Hematopoietic multipotent progenitor cell treated with erythropoietin and hydrocortisone succinate and interleukin-3 and kit ligand, for 6 days (in vitro differentiated cells): ENCODE results near the gene SEC14L1.
A peak's percentile ranks its signal among the peaks of the same experiment; 100 is the strongest.
"Not testable (repeated sequence)": the region's sequence is repeated elsewhere in the genome, so short reads cannot be mapped to it uniquely, and the experiment has no call there.

ENCODE experiments used
- DNase-seq: peaks from one replicate; pipeline ENCODE4 v3.0.0-alpha.2; 2015

SEC14L1 gene

GRCh38 chr17:77142689-77143088 is 1.9 kb downstream of the SEC14L1 start:
- no peak for DNase-seq

- DNase-seq, result no peak
Observed at GRCh38 chr17:77143306-77143705, 2.5 kb downstream of the SEC14L1 start.

GRCh38 chr17:77144227-77144626 is 3.5 kb downstream of the SEC14L1 start:
- no peak for DNase-seq

- no peak for DNase-seq
Observed at GRCh38 chr17:77145224-77145611, 4.4 kb downstream of the SEC14L1 start.

DNA sequence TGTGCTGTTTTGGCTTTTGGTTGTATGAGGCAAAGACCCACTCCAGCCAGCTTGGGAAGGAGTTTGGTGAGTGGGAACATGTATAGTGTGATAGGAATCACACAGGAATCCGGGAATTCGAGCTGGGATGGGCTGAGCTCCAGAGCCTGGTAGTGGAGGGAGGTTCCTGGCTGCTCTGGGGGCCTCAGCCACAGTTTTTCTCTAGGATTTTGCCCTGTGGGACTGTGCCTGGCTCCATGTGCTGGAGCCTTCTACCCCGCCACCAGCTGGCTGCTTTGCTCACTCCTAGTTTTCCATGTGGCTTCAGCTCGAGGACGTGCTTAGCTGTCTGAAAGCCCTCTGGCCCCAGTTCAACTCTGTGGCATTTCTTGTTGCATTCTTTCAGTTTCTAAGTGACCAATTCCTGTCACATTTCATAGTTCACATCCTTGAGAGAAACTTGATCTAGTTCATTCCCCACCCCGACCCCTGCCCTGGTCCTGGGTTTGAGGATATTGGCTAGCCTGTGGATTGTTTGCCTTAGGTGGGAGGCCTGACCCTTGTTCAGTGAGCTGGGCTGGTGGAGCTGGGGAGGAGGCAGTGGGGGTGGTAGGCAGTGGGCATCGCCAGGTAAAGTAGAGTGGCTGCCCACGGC is 5.0 kb downstream of the SEC14L1 start:
- no peak for DNase-seq

GRCh38 chr17:77146246-77146632 is 5.5 kb downstream of the SEC14L1 start:
- DNase-seq, result no peak

DNA sequence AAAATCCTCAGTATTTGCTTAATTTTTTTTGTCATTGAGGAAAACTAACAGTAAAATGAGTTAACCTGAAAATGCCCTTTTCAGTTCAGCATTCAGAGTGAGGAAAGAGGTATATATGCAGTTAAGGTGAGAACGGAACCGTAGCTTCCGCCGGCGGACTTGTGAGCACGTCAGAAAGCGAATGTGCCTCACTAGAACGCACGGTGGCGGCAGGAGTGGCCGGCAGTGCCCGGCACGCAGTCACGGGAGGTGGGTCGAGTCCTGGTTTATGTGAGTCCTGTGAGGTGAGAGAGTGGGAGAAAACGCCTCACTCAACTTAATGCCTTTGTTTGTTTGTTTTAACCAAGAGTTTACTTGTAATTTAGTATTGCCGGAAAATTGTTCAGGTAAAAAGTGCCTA is 6.1 kb downstream of the SEC14L1 start:
- no peak for DNase-seq

DNA sequence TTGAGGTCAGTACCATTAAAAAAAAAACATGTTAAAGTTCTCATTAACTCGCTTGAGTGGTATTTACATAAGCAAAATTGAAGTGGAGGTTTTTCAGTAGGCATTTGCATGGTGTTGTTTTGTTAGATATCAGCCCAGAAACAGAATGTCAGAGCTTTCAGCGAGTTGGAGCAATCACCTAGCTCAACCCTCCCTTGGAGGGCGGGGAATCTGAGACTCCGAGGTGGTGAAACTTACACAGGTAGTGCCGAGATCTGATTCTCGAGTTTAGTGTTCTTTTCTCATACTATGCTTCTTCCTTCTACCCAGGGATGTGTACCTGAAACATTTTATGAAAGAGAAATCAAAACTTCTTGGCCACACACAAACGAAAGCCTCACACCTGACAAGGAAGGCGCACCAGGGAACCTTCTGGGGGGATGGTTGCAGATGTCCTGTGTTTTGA is 6.6 kb downstream of the SEC14L1 start:
- DNase-seq, result no peak

DNA sequence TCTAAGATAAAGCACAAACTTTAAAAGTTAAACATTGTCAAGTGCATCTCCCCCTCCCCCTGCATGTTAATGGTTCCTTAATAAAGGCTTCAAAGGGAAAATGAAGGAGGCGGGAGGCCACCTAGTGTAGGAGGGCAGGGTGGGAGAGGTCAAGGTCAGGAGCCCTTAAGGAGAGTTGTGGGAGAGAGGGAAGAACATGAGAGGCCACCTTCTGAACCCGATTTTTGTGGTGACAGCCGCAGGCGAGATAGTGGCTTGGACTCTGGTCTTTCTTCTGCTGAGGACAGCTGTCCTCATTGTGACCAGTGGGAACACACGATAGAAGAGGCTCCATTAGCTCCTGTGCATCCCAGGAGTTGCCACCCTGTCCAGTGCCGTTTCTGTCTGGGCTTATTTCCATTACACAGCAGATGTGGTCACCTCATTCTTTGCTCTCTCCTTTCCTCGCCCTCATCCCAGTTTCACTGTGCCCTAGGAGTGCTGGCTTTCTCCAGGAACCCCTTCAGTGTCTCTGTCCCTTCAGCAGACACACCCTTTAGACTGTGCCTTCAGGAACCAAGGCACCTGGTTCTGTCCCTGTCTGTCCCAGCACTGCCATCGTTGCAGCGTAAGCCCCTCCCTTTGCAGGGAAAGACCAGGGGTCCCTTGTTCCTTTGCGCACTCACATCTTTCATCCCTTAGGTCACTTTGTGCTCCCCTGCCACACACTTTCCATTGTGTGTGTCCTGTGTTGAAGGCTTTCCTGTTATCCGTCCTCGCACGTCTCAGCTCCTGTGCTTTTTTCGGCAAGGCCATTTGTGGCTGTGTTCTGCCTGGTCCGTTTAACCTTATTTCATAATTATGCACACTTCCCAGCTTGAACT is 7.5 kb downstream of the SEC14L1 start:
- no peak for DNase-seq

GRCh38 chr17:77148940-77149510 is 8.3 kb downstream of the SEC14L1 start:
- DNase-seq, result no peak

DNA sequence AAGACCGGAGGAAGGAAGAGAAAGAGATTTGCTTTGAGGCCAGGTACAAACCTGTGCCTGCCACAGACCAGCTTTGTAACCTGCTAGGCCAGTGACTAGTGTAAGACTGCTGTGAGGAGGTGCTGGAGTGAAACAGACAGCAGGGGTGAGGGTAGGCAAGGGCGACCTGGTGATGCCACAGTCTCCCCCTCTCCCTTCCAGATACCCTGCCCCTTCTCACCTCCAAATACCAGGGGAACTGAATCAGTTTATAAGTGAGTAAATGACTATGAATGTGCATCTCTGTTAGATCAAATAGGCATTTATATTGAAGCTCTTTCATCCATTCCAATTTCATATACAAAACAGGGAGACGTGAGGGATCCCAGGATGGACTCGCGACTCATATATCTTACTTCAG is 9.4 kb downstream of the SEC14L1 start:
- no peak for DNase-seq

- DNase-seq, result no peak
Observed at GRCh38 chr17:77151186-77151585, 10.4 kb downstream of the SEC14L1 start.

DNA sequence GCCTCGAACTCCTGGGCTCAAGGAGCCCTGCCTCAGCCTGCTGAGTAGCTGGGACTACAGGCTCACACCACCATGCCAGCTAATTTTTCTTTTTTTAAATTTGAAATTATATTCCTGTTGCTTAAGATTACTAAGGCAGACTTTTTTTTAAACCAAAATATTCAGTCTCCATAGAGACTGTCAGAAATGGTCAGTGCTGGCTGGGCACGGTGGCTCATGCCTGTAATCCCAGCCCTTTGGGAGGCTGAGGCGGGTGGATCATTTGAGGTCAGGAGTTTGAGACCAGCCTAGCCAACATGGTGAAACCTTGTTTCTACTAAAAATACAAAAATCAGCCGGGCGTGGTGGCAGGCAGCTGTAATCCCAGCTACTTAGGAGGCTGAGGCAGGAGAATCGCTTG is 11.3 kb downstream of the SEC14L1 start:
- not testable (repeated sequence) for DNase-seq

DNA sequence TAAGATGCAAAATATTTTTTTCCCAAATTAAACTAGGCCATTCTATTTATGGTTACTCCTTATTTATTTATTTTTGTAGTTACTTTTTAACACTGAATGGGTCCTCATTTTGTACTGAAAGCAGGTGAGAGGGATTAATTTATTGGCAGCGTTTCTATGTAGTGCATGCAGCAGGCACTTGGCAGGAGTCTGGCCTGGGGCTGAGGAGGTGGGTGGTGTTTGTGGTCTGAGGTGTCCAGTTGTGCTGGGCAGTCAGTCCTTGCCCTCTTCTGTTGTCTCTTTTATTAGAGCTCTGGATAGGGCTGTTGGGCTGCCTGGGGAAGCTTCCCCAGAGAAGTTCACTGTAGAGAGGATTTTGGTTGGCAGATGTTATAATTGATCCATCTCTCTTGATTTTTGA is 12.7 kb downstream of the SEC14L1 start:
- no peak for DNase-seq

- DNase-seq, result peak; percentile 20
Observed at GRCh38 chr17:77153999-77154586, 13.3 kb downstream of the SEC14L1 start.

GRCh38 chr17:77155125-77155524 is 14.4 kb downstream of the SEC14L1 start:
- no peak for DNase-seq

GRCh38 chr17:77157766-77158165 is 17.0 kb downstream of the SEC14L1 start:
- not testable (repeated sequence) for DNase-seq

DNA sequence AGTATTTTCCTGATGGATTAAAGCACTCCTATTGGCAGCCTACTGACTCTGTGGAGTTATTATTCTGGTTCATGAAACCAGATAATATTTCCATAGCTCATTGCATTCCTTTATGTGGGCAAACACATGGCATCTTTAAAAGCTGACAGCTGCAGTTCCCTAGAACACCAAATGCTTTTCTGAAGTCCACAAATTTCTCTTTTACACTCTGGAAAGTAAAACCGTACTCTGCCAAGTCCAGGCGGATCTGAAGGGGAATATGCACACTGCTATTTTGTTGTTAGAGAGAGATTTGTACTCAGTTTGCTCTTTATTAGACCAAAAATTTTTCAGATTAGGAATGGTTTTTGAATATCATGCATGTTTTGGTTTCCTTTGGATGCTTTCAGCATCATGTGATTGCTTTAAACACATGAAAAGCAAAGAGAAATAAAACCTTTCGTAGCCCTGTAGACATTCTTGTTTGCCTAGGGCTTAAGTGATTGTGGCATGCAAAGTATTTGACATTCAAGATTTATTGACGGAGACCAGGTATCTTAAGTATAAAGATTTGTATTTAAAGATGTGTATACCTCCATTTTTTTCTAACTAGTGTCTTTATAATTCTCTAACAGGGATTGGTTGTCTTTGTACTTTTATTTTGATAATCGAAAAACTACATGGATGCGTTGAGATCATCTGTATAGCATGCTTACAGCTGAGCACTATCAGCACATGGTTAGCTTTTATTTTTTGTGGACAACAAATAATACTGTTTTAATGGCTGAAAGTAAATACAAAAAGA is 19.5 kb downstream of the SEC14L1 start:
- no peak for DNase-seq

DNA sequence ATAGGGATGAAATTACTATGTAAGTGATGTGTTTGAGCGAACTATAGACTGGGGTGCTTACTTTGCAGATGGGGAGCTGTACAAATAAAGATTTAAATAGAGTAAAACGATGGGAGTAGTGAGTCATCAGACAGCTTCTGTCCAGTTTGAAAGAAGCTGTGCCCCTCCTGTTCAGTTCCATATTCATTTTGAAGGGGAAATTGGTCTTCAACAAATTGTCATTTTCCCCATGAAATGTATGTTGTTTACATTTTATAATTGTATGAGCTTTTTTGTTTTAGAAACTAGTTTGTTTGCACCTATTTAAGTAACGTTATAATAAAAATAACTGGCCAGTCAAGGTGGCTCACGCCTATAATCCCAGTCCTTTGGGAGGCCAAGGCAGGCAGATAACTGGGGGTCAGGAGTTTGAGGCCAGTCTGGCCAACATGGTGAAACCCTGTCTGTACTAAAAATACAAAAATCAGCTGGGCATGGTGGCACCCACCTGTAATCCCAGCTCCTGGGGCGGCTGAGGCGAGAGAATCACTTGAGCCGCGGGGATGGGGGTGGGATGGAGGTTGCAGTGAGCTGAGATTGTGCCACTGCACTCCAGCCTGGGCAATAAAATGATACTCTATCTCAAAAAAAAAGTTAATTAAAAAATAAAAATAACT is 20.2 kb downstream of the SEC14L1 start:
- DNase-seq, result no peak

DNA sequence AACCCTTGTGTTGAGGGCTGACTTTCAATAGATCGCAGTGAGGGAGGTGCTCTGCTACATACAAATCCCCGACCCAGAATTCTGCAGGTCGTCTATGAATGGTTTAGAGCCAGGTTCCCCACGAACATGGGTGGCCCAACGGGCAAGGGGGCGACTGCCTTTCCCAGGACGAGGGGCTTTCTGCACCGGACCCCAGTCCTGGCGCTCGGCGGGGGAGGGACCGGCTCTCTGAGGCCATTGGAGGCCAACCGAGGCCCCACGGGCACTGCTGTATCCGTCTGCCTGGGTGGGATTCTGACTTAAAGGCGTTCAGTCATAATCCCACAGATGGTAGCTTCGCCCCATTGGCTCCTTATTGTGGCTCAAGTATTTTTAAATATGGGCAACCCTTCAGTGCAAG is 21.2 kb downstream of the SEC14L1 start:
- no peak for DNase-seq

DNA sequence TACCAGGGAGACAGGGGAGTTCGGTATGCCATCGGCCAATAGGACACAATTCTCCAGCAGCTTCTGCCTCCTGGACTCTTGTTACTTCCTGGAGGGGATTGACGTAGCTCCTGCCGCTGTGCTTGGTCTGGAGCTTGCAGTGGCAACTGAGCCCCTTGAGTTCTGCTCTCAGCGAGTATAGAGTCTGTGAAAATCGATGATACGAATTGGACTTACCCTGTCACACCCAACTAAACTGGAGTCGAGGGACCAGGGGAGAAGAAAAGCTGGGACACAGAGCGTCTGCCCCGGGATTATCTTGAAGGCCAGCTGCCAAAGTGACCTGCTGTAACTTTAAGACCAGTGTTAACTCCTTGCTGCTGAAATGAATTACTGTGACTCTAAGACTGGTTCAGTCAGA is 22.2 kb downstream of the SEC14L1 start:
- DNase-seq, result no peak

DNA sequence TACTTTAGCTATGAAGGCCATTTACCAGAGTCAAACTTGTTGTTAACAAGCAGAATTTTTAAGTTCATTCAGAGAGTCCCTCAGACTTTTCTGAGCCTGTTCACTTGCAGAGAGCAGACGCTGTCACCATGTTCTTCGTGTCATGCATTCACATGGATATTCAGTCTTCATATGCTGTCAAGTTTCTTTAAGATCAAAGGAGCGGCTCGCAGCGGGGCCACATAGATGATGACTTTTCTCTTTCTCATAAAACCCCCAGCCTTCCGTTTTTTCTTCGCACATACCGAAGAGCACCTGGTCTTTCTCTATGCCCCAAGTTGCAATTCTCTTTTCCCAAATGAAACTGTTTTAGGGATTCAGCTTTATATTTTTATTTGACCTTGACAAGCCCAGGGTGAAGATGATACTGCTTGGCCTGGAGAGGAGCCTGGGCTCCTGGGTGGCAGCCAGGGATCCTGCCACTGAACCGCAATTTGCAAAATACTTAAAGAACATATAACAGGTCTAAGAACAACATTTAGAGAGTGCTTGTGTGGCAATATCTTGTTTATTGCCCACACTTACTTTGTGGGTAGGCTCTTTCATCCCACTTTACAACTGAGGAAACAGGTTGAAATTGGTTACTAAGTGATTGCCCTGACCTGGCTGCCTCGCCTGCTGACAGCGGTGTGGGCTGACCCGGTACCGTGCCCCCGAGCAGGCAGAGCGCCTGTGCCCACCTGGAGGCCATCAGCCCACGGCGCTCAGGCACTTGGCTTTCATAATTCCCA is 22.9 kb downstream of the SEC14L1 start:
- no peak for DNase-seq
